ENCODE data around the gene SMURF1.

Gene SMURF1

GRCh38 chr7:99188221-99188620 lies 44.3 kb upstream of the SMURF1 start:
- H3K27me3 ChIP-seq (ENCODE audit: control insufficient read depth, insufficient read depth, low read length), result no peaks in the 10 kb centered on the region
- no peaks in the 10 kb centered on the region for H3K79me2 ChIP-seq
- no peak overlapping the region for H3K27ac ChIP-seq
- H3K9me3 ChIP-seq (ENCODE audit: control insufficient read depth, low read length), result no peaks in the 10 kb centered on the region
- no peak overlapping the region for H3K4me2 ChIP-seq (ENCODE audit: low read length)
- H2AFZ ChIP-seq, result no peak overlapping the region
- H3K9ac ChIP-seq, result no peak overlapping the region
- no peak overlapping the region for H3K4me3 ChIP-seq (ENCODE audit: low read depth, low read length)
- no peaks in the 10 kb centered on the region for H3K4me1 ChIP-seq
- H3K36me3 ChIP-seq (ENCODE audit: control insufficient read depth, insufficient read depth, low read length), result no peaks in the 10 kb centered on the region
- TF ChIP-seq CTCF (IDR thresholded peaks at IDR 0.05), result no peak

GRCh38 chr7:99184532-99185218 lies 40.8 kb upstream of the SMURF1 start:
- Histone ChIP-seq H3K9ac (no peak overlapping the region), H3K36me3 (ENCODE audit: control insufficient read depth, insufficient read depth, low read length) (no peaks in the 10 kb centered on the region)

GRCh38 chr7:99180067-99180650 lies 36.3 kb upstream of the SMURF1 start:
- Histone ChIP-seq H3K79me2 (no peaks in the 10 kb centered on the region), H3K27me3 (ENCODE audit: control insufficient read depth, insufficient read depth, low read length) (no peaks in the 10 kb centered on the region), H3K9ac (no peak overlapping the region), H3K27ac (no peak overlapping the region), H3K36me3 (ENCODE audit: control insufficient read depth, insufficient read depth, low read length) (no peaks in the 10 kb centered on the region), H3K4me1 (no peaks in the 10 kb centered on the region), H2AFZ (no peak overlapping the region), H3K4me3 (ENCODE audit: low read depth, low read length) (no peak overlapping the region), H3K9me3 (ENCODE audit: control insufficient read depth, low read length) (no peaks in the 10 kb centered on the region), H3K4me2 (ENCODE audit: low read length) (no peak overlapping the region)
- TF ChIP-seq CTCF (IDR thresholded peaks at IDR 0.05), result no peak

More at GRCh38 chr7:99184532-99185218, 40.8 kb upstream of the SMURF1 start:
- TF ChIP-seq CTCF (IDR thresholded peaks at IDR 0.05), result no peak
- Histone ChIP-seq H3K27ac (no peak overlapping the region), H2AFZ (no peak overlapping the region), H3K4me1 (no peaks in the 10 kb centered on the region), H3K4me2 (ENCODE audit: low read length) (no peak overlapping the region), H3K4me3 (ENCODE audit: low read depth, low read length) (no peak overlapping the region), H3K79me2 (no peaks in the 10 kb centered on the region), H3K27me3 (ENCODE audit: control insufficient read depth, insufficient read depth, low read length) (no peaks in the 10 kb centered on the region), H3K9me3 (ENCODE audit: control insufficient read depth, low read length) (no peaks in the 10 kb centered on the region)

- no peak overlapping the region for H3K27ac ChIP-seq
- no peak for TF ChIP-seq CTCF (IDR thresholded peaks at IDR 0.05)
These were observed 33.3 kb upstream of the SMURF1 start for GRCh38 chr7:99177165-99177564.

GRCh38 chr7:99173787-99174186 lies 29.9 kb upstream of the SMURF1 start:
- Histone ChIP-seq H3K27ac (no peak overlapping the region), H3K36me3 (ENCODE audit: control insufficient read depth, insufficient read depth, low read length) (no peaks in the 10 kb centered on the region), H3K79me2 (no peaks in the 10 kb centered on the region), H3K9ac (no peak overlapping the region), H2AFZ (no peak overlapping the region), H3K9me3 (ENCODE audit: control insufficient read depth, low read length) (no peaks in the 10 kb centered on the region), H3K4me1 (no peaks in the 10 kb centered on the region), H3K4me2 (ENCODE audit: low read length) (no peak overlapping the region), H3K27me3 (ENCODE audit: control insufficient read depth, insufficient read depth, low read length) (no peaks in the 10 kb centered on the region), H3K4me3 (ENCODE audit: low read depth, low read length) (no peak overlapping the region)
- TF ChIP-seq CTCF (IDR thresholded peaks at IDR 0.05), result no peak

More at GRCh38 chr7:99177165-99177564, 33.3 kb upstream of the SMURF1 start:
- Histone ChIP-seq H3K4me2 (ENCODE audit: low read length) (no peak overlapping the region), H3K9ac (no peak overlapping the region), H3K79me2 (no peaks in the 10 kb centered on the region), H3K9me3 (ENCODE audit: control insufficient read depth, low read length) (no peaks in the 10 kb centered on the region), H3K4me1 (no peaks in the 10 kb centered on the region), H3K27me3 (ENCODE audit: control insufficient read depth, insufficient read depth, low read length) (no peaks in the 10 kb centered on the region), H2AFZ (no peak overlapping the region), H3K36me3 (ENCODE audit: control insufficient read depth, insufficient read depth, low read length) (no peaks in the 10 kb centered on the region), H3K4me3 (ENCODE audit: low read depth, low read length) (no peak overlapping the region)

Data from parathyroid adenoma (tissue), 2 donors.